ENCODE data around the gene CRABP1.

The CRABP1 gene

GRCh38 chr15:78340231-78341056 lies at the start of gene CRABP1:
Gene CRABP1, plus strand, starts transcription at chr15:78340353. Its CDS starts 76 bp downstream, at chr15:78340429.
- DNase-seq: no peak

GRCh38 chr15:78291052-78291451 lies 49.1 kb upstream of the CRABP1 start:
- no peak for DNase-seq

GRCh38 chr15:78291698-78292097 lies 48.5 kb upstream of the CRABP1 start:
- no peak for DNase-seq

- DNase-seq: no peak
These were observed 47.9 kb upstream of the CRABP1 start for GRCh38 chr15:78292219-78292618.

DNA sequence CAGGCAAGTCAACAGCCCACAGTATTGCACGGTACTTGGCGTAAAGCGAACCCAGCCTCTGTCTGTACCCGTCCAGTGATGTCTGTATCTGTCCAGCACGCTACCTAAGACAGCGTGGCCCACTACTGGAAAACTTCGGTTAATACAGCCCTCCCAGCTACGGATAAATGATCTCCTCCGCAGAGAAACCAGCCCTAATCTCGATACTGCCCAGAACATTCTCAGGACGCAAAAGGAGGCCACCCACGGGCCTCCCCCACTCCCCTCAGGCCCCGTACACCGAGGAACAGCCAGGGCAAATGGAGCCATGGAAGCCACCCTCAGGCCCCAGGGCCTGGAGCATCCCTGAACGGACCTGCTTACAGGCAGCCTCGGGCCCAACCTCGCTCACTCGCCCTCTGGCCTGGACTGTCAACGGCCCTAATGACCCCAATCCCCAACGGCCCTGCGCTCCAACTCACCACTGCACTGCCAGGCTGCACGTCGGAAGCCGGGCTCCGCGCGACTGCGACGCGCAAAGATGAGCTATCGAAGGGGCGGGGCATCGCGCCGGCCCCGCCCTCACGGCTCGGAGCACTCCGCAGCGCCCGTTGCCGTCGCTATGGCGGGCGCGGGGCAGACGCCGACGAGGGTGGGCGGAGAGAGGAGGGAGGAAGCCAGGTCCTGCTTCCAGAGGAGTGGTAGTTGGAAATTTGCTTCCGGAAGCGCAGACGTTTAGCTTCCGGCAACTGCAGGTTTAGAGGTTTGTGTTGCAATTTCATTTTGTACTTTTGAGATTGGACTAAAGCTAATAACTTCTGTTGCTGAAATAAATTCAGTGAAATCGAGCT lies 40.8 kb upstream of the CRABP1 start, which contains the start of gene SKIC8:
Gene SKIC8, minus strand, starts transcription at position 509 of the 830 bp plus-strand sequence. CDS start 3,923 bp downstream, outside the sequence.
- peak; percentile 94 for DNase-seq

DNA sequence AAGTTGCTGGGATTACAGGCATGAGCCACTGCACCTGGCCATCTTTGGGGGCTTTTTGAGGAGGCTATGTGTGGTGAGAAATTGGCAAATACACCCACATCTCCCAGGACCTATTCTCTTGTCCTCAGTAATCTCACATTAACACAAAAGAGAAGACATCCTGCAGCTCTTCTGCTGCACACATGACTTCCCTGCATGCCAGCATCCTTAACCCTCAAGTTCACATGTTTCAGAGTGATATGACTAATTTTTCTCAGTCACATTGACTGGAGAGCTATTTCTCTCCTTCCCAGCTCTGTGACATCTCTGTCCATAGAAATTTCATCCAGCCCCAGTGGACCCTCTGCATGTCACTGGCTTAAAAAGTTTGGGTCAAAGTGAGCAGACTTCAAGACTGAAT lies 38.8 kb upstream of the CRABP1 start:
- peak; percentile 38 for DNase-seq

DNA sequence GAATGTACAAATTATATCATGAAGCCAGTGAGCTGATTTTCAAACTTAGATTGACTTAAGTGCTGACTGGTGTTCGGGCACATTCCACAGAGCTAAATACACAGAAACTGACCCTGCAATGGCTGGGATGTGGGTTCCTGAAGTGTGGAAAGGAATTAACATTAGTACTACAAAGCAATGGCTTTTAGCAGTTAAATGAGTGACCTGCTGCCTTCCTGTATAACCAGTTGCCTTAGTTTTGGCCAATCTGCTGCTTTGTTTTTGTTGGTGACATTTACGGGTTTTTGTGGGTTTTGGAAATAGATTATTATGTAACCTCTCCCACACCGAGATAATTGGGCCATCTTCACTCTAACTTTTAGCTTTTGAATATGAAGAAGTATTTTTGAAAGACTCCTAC lies 38.3 kb upstream of the CRABP1 start:
- DNase-seq: peak; percentile 50

DNA sequence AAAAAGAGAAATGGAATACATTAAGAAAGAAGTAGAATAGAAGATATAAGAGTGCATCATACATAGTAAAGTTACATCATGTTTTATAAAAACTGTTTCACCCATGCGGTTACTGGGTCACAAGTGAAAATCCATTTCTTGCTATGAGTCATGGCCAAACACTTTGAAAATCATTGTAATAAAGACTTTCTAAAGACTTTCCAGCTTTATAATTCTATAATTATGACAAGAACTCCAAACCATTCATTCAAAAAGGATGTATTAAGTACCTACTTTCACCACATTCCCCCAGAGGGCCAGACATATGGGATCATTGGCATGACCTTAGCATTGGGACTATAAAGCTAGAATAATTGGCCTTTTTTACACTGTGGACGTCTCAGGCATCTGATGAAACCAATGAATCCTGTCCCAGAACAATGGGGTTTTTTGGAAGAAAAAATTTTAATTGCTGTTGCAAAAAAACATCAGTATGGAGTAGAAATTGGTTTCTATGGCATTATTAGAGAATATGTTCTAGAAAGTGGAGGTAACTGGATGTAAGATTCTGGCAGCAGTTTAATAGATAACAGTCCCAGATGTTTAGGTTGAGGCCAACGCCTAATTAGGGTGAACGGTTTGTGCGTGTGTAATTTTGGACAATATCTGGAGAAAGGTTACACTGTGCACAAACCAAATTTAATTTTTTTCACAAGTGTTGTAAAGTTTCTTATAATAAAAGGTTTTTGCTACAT lies 37.4 kb upstream of the CRABP1 start:
- DNase-seq: peak; percentile 96

DNA sequence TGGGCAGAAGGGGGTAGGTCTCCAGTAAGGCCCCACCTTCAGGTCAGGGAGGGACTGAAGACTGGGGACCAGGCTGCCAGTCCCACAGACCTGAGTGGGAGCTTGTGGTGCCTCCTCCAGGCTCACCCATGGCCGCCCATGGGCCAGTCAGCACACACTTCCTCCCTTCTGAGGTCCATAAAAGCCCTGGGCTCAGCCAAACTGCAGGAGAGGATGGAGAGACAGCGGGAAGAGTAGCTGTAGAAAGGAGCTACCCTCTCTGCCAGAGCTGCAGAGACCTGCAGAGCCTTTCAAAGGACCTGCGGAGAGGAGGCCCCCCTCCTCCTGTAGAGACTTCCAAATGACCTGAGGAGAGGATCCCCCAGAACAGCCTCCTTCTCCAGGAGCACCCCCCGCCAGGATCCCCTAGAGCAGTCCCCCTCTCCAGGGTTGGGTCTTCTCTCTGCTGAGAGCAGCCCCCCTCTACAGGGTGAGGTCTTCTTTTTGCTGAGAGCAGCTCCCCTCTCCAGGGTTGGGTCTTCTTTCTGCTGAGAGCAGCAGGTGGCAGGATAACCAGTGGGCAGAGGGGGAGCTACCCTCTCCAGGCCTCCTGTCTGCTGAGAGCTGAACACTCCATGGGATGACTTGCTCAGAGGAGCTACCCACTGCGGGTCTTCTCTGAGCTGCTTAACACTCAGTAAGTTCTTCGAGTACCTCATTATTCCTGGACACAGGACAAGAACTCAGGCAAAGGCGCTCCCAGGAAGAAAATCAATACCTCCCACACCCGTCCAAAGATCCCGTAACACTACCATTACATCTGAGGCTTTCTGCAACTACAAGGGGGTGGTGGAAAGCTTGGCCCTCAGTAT lies 35.7 kb upstream of the CRABP1 start:
- DNase-seq: no peak

DNA sequence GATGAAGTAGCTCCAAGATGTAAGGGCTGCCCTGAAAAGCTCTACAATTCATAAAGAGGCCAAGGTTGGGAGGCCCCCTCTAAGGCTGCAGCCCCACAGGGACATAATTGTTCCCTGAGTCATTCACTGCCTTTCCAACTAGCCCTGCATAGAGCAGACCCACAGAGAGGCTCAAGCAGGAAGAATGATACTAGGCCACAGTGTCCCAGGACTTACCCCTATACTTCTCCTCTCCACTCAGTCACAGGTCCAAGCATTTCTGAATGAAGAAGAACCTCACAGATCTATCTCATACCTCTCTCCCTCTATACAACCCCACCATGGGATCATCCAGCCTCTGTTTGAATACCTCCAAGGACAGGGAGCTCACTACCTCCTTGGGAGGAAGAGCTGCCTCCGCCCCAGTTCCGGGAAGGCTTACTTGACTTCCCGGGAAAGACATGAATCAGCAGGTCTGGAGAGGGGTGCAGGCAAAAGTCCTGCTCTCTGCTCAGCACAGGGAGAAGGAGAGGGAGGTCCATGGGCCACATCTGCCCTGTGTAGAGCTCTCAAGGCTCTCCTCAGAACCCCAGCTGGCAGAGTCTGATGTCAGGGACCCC lies 33.9 kb upstream of the CRABP1 start:
- DNase-seq: peak; percentile 93

DNA sequence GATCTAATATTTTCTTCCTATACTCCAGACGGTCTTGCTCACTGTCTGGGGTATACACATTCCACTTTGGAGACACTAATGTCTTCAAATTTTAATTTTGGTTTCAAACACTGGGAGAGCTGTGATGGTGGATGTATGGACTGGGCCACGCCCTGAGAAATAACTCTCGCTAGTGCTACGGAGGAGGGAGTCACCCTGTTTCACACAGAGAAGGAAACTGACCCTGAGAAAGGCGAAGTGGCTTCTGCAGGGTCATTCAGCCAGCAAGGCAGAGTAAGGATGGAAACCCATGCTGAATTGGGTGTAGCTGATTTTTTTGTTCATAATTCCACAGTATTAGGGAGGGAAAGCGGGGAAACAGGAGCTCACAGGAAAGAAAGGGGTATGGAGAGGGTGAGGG lies 32.2 kb upstream of the CRABP1 start:
- DNase-seq: no peak

- DNase-seq: peak; percentile 70
These were observed 31.6 kb upstream of the CRABP1 start for GRCh38 chr15:78308422-78309032.

GRCh38 chr15:78311292-78311691 lies 28.9 kb upstream of the CRABP1 start:
- no peak for DNase-seq

- no peak for DNase-seq
These were observed 27.6 kb upstream of the CRABP1 start for GRCh38 chr15:78312536-78312935.

DNA sequence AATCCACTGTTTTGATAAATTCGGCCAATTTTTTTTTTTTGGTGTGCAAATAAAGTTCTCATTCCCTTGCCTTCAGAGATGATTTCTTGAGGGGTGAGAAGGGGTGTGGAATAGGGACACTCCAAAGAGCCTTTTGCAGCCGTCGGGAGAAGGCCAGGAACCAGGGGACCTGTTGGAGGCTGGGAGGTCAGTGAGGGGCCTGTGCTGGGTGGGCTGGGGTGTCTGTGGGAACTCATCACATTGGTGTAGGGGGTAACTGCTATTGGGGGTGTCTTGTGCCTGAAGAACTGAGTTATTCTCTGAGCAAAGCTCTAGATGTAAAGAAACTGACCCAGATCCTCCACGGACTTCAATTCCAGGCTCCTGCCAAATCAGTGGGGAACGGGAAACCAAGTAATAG lies 27.2 kb upstream of the CRABP1 start:
- no peak for DNase-seq

- DNase-seq: no peak
These were observed 26.8 kb upstream of the CRABP1 start for GRCh38 chr15:78313383-78313782.

DNA sequence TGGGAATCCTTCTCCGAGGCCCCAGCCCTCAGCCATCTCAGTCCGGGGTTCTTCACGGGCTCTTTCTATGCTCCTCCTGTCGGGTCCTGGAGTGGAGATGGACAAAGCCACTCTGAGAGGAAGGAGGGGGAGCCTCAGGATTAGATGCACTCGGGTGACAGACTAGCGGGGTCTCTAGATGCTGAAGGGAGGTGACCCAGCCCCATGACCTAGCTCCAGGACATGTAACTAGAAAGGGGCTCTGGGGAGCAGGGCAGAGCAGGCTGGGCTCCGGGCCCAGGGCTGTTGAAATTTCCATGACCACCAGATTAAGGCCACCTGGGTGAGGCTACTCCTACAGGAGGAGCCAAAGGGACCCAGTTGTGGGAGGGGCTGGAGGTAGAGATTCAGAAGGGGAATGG lies 26.0 kb upstream of the CRABP1 start:
- no peak for DNase-seq

- DNase-seq: peak; percentile 30
These were observed 24.4 kb upstream of the CRABP1 start for GRCh38 chr15:78315686-78316282.

GRCh38 chr15:78316283-78317083 lies 23.7 kb upstream of the CRABP1 start:
- DNase-seq: peak; percentile 17

Data from fibroblast of skin of right biceps (primary cell).